HepG2 (cell line): Measurements from ENCODE around the gene CRADD. TPM values are rescaled to one million over a fixed set of nuclear protein-coding genes. Genes with fewer than 3 reads are reported as not detected.

Experiments
- ATAC-seq: fragments of 200-7000 bp; cut with Tn5 transposase; 3 replicates; pipeline ENCODE4 v1.9.1; 2020; ENCODE audit warnings: mild to moderate bottlenecking, moderate library complexity
- BruUV-seq: library from RNA; stranded (reverse); fragments of 400-500 nt; replicated peaks from 2 replicates; lab custom pipeline; 2021; lab: Mats Ljungman, UMichigan
- CTCF ChIA-PET: fragments of 300-600 bp; formaldehyde crosslinking; extraction: SDS; loops from one replicate; lab custom pipeline; 2021; ENCODE audit warnings: low total read pairs, inconsistent platforms, low intra/inter-chr PET ratio; lab: Yijun Ruan, JAX
- POLR2A ChIA-PET: fragments of 350-600 bp; sonication (Branson Sonifier 250); formaldehyde crosslinking; loops from one replicate; lab custom pipeline; 2020; ENCODE audit warnings: antibody characterized with exemption, inconsistent platforms; lab: Yijun Ruan, JAX
- DNase-seq: peaks from one replicate; pipeline ENCODE4 v3.0.0-alpha.2; 2015; ENCODE audit warnings: low spot score
- FAIRE-seq: peaks from 3 replicates; lab custom pipeline; 2011; peaks lifted over from hg19 to GRCh38; lab: Jason Lieb, UNC
- H2AFZ ChIP-seq: one replicate; pipeline ENCODE4 v1.6.1; 2011; ENCODE audit warnings: low read length, inconsistent platforms
- H3K27ac ChIP-seq: fragments of 300-600 bp; 3 replicates; pipeline ENCODE4 v1.8.0; 2011; ENCODE audit warnings: mixed run types, mild to moderate bottlenecking, mixed read lengths, low read length, inconsistent platforms; ENCODE audit not compliant: insufficient read depth; ENCODE audit errors: extremely low read length
- H3K27me3 ChIP-seq, 2 experiments: fragments of 200-600 bp in 1 of 2; 2 replicates in 1 of 2; 3 replicates in 1 of 2; pipeline versions ENCODE4 v1.6.0 to v1.8.0; 2011; ENCODE audit warnings: low read length in 2 of 2, mild to moderate bottlenecking in 2 of 2, moderate library complexity in 2 of 2, inconsistent platforms in 1 of 2; ENCODE audit not compliant: insufficient read depth in 2 of 2, control insufficient read depth in 1 of 2
- H3K36me3 ChIP-seq, 2 experiments: fragments of 200-600 bp in 1 of 2; replicated peaks in 1 of 2; 2 replicates in 1 of 2; 3 replicates in 1 of 2; pipeline versions ENCODE4 v1.5.1 to v1.8.0; 2011; ENCODE audit warnings: low read length in 2 of 2, inconsistent platforms in 1 of 2; ENCODE audit not compliant: insufficient read depth in 2 of 2, control insufficient read depth in 1 of 2
- H3K4me1 ChIP-seq: 2 replicates; pipeline ENCODE4 v1.5.1; 2012; ENCODE audit warnings: low read length, inconsistent platforms; ENCODE audit not compliant: insufficient read depth
- H3K4me2 ChIP-seq: 2 replicates; pipeline ENCODE4 v1.6.0; 2011; ENCODE audit warnings: low read depth, low read length, inconsistent platforms
- H3K4me3 ChIP-seq, 3 experiments: fragments of 200-600 bp in 1 of 3; sonication (generic), shearing (Covaris generic) in 1 of 3; replicated peaks in 1 of 3; 2 replicates each; pipeline ENCODE4 v1.5.1; 2011 to 2016; ENCODE audit warnings: low read length in 3 of 3, inconsistent platforms in 2 of 3, low read depth in 2 of 3, mild to moderate bottlenecking in 2 of 3, control low read depth in 1 of 3, mixed read lengths in 1 of 3; ENCODE audit not compliant: insufficient read depth in 1 of 3
- H3K79me2 ChIP-seq: one replicate; pipeline ENCODE4 v1.6.1; 2011; ENCODE audit warnings: low read length, inconsistent platforms; ENCODE audit not compliant: insufficient read depth
- H3K9ac ChIP-seq: 2 replicates; pipeline ENCODE4 v1.6.0; 2011; ENCODE audit warnings: mild to moderate bottlenecking, low read depth, low read length, inconsistent platforms; ENCODE audit not compliant: insufficient read depth
- H3K9me3 ChIP-seq: 2 replicates; pipeline ENCODE4 v1.5.1; 2012; ENCODE audit warnings: mild to moderate bottlenecking, low read length
- H4K20me1 ChIP-seq: 2 replicates; pipeline ENCODE4 v1.6.0; 2011; ENCODE audit warnings: inconsistent platforms, mild to moderate bottlenecking, low read length, moderate library complexity; ENCODE audit not compliant: insufficient read depth
- HDAC2 ChIP-seq: sonication (generic); formaldehyde crosslinking; IDR thresholded peaks from 2 replicates; pipeline ENCODE4 v1.4.0; 2020; ENCODE audit warnings: missing genetic modification reagents
- MAZ ChIP-seq, 2 experiments: sonication (generic) in 1 of 2; formaldehyde crosslinking in 1 of 2; IDR thresholded peaks; 2 replicates each; pipeline versions ENCODE4 v1.5.0 to v1.6.1; 2012 to 2020; ENCODE audit warnings: low read depth in 2 of 2, mild to moderate bottlenecking in 2 of 2, borderline replicate concordance in 1 of 2, improper control_type of control experiment in 1 of 2, low read length in 1 of 2, missing genetic modification reagents in 1 of 2, moderate library complexity in 1 of 2
- SCMH1 ChIP-seq: sonication (generic); formaldehyde crosslinking; IDR thresholded peaks from 2 replicates; pipeline ENCODE4 v1.9.0; 2021; ENCODE audit warnings: missing genetic modification reagents, mild to moderate bottlenecking, borderline replicate concordance
- ZBTB20 ChIP-seq: sonication (generic); formaldehyde crosslinking; IDR thresholded peaks from 2 replicates; pipeline ENCODE4 v1.8.1; 2023; ENCODE audit warnings: missing genetic modification reagents, low read depth, mild to moderate bottlenecking, borderline replicate concordance
- ZMAT5 ChIP-seq: sonication (generic); formaldehyde crosslinking; IDR thresholded peaks from 2 replicates; pipeline ENCODE4 v1.5.0; 2020; ENCODE audit warnings: mild to moderate bottlenecking, low read depth, missing genetic modification reagents, borderline replicate concordance
- ZNF709 ChIP-seq: sonication (generic); formaldehyde crosslinking; IDR thresholded peaks from 2 replicates; pipeline ENCODE4 v1.5.0; 2020; ENCODE audit warnings: mild to moderate bottlenecking, missing genetic modification reagents
- ZNF768 ChIP-seq: sonication (generic); formaldehyde crosslinking; IDR thresholded peaks from 2 replicates; pipeline ENCODE4 v1.4.0; 2020; ENCODE audit warnings: missing genetic modification reagents
- WGBS: methylation state at CpG from one replicate; pipeline ENCODE4 v1.1.6; 2017; ENCODE audit warnings: low lambda C conversion rate; 5-methylcytosine and 5-hydroxymethylcytosine counted together
- in situ Hi-C: cut with HindIII; loops from 2 replicates; pipeline ENCODE4 v1.10.0; 2017; ENCODE audit warnings: low pct_unique_long_range_greater_than_20kb; ENCODE audit not compliant: extremely low pct_ligation_motif_present
- intact Hi-C: fragments of 100-400 bp; cut with micrococcal nuclease; formaldehyde crosslinking; loops from one replicate; pipeline ENCODE4 v1.10.0; 2022; ENCODE audit not compliant: unreplicated experiment
- polyA plus RNA-seq, 8 experiments: library from polyadenylated mRNA; depleted of rRNA in 3 of 8; stranded (reverse) in 7 of 8; unstranded in 1 of 8; fragments of >200 nt; fragmentation: Illumina TruSeq in 4 of 8; extraction: Trizol in 4 of 8; gene quantifications; 2 replicates each; pipeline versions ENCODE4 v1.2.1 to v1.2.3, GENCODE V29; 2011 to 2016; ENCODE audit warnings: low read depth in 4 of 8, missing spikeins in 1 of 8, mixed read lengths in 1 of 8; ENCODE audit not compliant: insufficient read depth in 1 of 8
- total RNA-seq, 5 experiments: library from RNA; depleted of rRNA; stranded (reverse); fragments of >200 nt; fragmentation: Illumina TruSeq; extraction: Trizol; gene quantifications; 2 replicates each; pipeline ENCODE4 v1.2.3, GENCODE V29; 2016; ENCODE audit warnings: low read depth in 1 of 5

The CRADD gene
- total and polyA plus RNA-seq, 2 of the 13 experiments (the other 11 are each of a cell fraction or from before 2014, with no cell fraction given), result 12.4 to 18.8 TPM

GRCh38 chr12:93786656-93787397 is 109.7 kb downstream of the CRADD start (continued):
- no peak for TF ChIP-seq HDAC2 (CRISPR knock-in tag)
- no peak for TF ChIP-seq ZNF768 (CRISPR knock-in tag)
- TF ChIP-seq ZBTB20, result no peak
- no peak for TF ChIP-seq ZNF709
- no peak for TF ChIP-seq ZMAT5 (CRISPR knock-in tag)
- TF ChIP-seq SCMH1 (CRISPR knock-in tag), result no peak

GRCh38 chr12:93788853-93789252 is 111.7 kb downstream of the CRADD start:
- DNase-seq, result no peak
- no peak overlapping the region for H3K4me3 ChIP-seq
- no TSS peak for BruUV-seq
- H3K4me2 ChIP-seq, result no peak overlapping the region
- ChIA-PET POLR2A (no interaction called here), CTCF (no interaction called here)
- no peak for ATAC-seq
- no peak for FAIRE-seq
- peaks cover 36% of the 10 kb centered on the region for H3K4me1 ChIP-seq
- TF ChIP-seq MAZ (IDR thresholded peaks at IDR 0.05; ENCODE audit: borderline replicate concordance, low read depth, low read length) (no peak), MAZ (CRISPR knock-in tag; IDR thresholded peaks at IDR 0.05; ENCODE audit: low read depth) (no peak)
- 86% methylated on average over 3 of the region's 3 CpGs for WGBS
- no peaks in the 10 kb centered on the region for H3K79me2 ChIP-seq
- in situ Hi-C loops (no loop called here), intact Hi-C loops (no loop called here)
- H3K36me3 ChIP-seq, result no peaks in the 10 kb centered on the region
- H3K9me3 ChIP-seq, result no peaks in the 10 kb centered on the region
- no peak overlapping the region for H3K9ac ChIP-seq
- no peaks in the 10 kb centered on the region for H4K20me1 ChIP-seq
- no peaks in the 10 kb centered on the region for H3K27me3 ChIP-seq
- no peak overlapping the region for H2AFZ ChIP-seq
- no peak overlapping the region for H3K27ac ChIP-seq
